Raji (cell line): ENCODE measurements around the gene TM7SF3.
A peak's percentile ranks its signal among the peaks of the same experiment; 100 is the strongest.

Experiments
- POLR2A ChIP-seq: IDR thresholded peaks from 2 replicates; pipeline ENCODE4 v1.6.1; 2011; ENCODE audit warnings: low read depth, low read length, control low read depth; ENCODE audit not compliant: insufficient read depth

Gene TM7SF3

DNA sequence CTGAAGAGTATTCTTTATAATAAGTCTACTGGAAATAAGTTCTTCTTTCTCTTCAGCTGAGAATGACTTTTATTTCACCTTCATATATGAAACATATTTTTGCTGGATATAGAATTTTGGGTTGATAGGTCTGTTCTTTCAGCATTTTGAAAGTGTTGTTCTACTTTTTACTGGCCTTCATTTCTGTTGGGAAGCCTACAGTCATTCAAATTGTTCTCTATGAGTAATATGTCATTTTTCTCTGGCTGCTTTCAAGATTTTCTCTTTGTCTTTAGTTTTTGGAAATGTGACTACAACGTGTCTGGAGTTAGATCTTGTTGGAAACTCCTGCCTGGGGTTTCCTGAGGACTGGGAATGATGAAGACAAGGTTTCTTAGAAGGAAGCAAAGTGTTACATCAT, 65.9 kb downstream of the TM7SF3 start:
- no peak for TF ChIP-seq POLR2A

DNA sequence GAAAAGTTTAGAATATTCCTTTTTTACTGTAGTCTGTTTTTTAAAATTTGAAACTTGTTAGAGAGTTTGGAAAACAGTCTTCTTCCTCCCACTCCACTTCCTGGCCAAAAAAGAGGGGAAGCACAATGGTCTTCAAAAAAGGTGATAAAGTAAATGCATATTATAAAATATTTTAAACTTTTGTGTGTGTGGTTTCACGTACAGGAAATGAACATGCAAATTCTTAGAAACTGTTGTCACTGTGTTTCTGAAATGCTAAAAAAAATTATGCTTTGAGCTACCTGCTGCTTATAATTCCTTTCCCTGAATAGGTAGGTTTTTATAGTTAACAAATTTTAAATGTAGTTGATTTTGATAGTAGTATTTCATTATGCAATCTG, 73.0 kb downstream of the TM7SF3 start:
- no peak for TF ChIP-seq POLR2A

DNA sequence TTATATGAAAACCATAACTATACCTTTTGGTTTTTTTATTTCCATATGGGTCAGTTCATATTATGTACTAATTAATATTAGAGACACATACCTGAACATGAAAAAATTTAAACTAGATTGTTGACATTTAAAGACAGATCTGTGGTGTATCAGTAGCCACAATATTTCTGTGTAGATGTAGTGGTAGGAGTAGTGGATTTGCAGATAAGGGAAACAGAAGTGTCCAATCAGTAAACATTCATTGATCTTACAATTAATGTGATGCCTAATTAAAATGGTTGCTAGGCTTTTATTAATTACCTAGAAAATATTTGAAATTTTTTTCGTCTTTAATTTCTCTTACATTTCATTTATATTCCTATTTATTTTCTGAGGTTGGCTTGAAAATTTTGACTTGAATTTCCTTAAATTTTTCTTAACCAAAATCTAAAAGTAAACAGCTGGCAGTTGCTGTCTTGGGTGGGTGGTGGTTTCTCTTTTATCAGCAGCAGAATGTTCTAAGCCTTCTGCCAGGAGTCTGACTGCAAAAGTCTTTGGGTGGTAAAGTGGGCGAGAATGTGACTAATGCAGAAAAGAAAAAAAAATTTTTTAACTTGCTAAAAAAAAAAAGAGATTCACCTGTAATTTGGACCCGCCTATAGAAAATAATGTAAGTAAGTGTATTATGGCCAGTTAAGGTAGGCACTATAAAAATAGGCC, 73.5 kb downstream of the TM7SF3 start:
- no peak for TF ChIP-seq POLR2A

DNA sequence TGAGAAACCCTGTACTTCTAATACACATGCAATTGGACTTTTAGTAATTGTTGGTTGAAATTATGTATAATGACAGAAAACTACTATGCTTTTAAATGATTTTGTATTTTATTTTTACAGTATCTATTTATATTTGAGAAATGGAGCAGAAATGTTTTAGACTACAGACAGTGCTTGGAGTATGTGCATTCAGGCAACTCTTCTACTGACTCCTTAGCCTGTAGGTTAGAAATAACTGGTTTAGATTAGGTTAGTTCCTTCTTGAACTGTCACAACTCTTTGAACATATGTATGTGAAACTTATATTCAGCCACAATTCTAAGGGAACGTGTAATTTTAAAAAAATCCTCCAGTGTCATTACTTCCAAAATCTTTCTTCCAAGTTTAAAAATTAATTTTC, 74.2 kb downstream of the TM7SF3 start:
- no peak for TF ChIP-seq POLR2A

DNA sequence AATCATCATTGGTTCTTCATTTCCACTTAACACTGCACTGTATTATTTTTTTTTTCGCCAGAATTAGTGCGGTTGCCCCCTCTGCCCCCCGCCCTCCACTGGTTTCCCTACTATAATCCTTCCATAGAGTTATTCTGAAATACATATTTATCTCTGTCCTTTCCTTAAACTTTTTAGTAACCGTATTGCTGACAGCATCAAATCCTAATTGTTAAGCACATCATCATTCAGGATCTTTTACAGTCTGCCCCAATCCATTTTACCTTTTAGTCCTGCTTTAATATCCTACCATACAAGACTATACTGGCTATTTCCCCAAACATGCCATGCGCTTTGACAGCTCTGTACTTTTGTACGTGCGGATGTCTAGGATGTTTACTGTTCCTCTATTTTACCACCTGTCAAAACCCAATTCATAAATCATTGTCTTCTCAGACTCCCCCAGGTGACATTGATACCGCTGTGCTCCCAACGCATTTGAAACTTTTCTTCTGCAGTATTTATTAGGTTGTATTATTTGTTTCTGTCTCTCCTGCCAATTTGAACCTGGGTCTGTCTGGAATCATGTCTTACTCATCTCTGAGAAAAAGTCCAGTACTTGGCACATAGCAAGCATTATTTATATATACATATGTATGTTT, 74.9 kb downstream of the TM7SF3 start:
- no peak for TF ChIP-seq POLR2A

DNA sequence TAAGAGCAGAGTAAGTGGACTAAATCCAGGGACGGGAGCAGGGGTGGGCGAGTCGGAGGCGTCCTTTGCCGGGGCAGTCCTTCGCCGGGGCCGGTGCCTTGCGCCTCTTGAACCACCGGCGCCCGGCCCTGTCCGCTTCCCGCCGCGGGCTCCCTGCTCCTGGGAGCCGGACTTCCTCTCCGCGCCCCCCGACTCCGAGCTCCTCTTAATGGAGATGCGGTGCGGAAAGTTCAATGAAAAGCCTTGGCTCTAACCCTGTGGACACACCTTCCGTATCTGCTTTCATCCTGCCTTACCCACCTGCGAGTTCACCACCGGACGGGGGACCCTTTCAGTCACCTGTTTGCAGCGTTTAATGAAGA, 75.5 kb downstream of the TM7SF3 start:
- TF ChIP-seq POLR2A, result no peak

DNA sequence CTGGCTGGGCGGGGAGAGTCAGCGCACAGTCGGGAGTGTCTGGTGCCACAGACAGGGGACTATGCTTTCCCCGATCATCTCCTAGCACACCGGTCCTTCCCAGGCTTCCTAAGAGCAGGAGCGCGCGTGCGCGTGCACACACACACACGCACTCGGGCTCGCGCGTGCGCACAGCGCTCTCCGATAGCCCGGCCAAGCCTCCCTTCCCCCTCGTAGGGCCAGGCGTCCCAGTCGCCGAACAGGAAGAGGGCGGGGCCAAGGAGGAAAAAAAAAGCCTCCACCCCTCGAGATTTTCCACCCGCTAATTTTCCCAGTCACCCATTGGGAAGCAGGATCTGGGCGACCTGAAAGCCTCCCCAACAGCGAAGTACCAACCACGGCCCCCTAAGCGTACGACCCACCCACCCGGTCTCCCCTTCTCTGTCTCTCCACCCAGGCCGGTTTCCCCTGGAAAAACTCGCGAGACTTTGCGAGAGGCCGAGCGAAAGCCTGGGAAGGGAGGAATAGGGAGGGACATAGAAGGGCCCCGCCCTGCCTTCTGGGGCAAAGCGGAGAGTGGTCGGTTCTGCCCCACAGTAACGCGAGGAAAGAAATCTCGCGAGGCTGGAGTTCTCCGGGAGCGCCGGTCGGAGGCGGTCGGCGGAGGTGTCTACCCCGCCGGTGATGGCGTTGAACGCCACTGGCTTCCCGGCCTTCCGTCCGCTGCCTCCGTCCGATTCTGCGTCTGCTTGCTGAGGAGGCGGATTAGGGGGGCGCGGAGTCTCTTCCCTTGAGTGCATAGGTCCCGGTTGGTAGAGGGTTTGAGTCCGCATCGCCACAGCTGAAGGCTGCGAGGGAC, 76.1 kb downstream of the TM7SF3 start, which contains the start of the genes FGFR1OP2 and INTS13:
FGFR1OP2 (plus strand) TSS at position 608 of the 838 bp plus-strand sequence. CDS start 15,689 bp downstream, outside the sequence.
INTS13 (minus strand) TSS at position 119 of the 838 bp plus-strand sequence. CDS start 1,178 bp downstream, outside the sequence.
- TF ChIP-seq POLR2A, result peak; percentile 89

DNA sequence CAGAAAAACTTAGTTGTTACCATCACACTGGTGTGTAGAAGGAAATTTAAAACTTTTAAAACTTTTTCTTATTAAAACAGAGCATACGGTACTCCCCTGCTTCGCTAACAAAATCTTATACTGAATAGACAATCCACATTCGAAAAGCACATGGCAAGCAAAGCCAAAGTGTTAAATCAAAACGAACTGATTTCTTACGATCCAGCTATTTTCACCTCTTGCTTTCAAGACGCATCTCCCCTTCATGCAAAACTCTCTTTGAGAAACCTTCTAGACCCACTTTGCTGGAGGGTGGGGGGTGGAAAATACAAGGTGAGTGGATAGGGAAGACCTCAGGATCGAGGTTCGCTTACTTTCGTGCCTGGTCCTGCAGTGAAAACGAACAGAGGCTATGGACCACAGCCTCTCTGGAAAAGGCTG, 76.7 kb downstream of the TM7SF3 start:
- TF ChIP-seq POLR2A, result no peak

DNA sequence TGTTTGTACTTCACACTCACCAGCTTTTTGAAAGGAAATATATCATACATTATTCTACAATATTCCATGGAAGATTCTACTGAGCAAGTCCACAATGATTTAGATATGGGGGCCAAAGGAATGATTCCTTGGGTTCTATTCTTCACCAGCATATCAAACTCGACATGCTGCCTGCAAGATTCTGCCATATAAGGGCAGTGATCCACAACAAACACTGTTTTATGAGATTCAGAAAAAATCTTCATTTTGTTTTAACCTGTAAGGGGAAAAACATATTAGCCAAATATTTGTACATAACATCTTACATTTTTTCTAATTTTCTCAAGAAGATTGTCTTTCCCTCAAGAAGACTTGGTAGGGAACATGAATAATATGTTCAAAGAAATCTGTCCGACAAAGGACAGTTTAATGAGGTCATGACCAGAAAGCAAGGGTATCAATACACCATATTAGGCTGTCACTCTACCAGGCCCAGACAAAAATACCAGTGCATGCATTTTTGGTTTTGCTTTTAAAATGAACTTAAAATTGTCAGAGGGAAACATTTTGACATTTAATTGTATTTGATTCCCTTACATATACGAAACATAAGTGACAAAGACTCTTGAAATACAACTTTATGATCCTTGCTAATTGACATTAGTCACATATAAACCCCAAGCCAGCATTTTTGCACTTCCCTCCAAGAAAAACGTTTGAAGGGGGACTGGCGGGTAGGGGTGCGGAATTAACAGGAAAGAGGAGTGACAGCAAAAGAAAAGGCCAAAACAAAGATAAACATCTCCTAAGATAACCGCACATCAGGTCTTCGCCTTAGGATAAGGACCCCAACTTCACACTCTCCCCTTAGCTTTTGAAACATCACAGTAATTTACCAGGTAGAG, 77.4 kb downstream of the TM7SF3 start:
- TF ChIP-seq POLR2A, result no peak

DNA sequence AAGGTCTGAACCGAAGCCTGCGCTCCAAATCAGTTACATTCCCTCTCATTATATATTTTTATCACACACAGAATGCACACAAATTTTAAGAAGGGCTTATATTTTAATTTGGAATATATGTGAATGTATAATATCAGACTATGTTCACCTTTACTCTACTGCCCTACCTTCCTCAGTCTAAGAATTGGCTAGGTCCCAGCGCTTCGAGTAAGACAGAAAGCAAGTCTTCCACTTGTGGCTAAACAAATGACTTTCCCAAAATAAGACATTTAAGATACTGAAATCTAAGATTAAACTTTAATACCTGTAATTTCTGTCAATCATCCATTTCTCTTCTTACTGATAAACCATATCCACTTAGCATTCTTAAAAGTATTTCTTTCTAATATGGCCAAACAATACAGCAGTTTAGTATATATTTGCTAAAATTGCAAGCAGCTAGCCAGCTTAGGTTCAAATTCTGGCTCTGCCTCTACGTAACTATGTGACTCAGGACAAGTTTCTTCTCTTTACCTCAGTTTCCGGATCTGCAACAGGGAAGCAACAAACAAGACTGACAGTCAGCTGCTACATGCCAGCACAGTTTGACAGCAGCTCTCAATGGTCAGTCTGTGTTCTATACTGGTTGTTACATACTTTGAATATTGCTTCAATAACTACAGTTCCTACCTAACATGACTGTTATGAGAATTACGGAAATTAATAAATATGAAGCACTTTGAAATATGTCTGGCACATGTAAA, 78.4 kb downstream of the TM7SF3 start:
- TF ChIP-seq POLR2A, result no peak

DNA sequence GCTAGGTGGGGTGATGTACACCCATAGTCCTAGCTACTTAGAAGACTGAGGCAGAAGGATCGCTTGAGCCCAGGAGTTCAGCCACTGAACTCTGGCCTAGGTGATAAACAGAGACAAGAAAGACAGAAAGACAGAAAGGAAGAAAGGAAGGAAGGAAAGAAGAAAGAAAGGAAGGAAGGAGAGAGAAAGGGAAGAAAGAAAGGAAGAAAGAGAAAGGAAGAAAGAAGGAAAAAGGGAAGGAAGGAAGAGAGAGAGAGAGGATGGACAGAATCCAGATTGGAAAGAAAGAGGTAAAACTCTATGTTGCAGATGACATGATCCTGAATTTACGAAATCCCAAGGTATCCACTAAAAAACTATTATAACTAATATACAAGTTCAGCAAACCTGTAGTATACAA, 84.6 kb downstream of the TM7SF3 start:
- TF ChIP-seq POLR2A, result no peak

DNA sequence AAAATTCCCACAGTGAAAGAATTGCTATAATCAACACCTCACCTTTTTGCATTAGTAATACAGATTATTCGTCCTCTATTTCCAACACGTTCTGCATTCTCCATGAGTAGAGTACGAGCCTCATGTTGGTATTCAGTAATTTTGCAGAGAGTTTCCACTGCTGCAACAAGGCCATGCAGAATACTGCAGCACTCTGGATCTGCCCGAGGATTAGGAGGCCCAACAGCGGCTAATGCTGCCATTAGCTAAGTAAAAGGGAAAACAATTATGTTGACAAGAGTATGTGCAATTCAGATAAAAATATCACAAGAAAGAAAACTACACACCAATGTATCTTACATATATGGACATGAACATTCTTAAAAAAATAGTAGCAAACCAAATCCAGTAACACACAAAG, 85.5 kb downstream of the TM7SF3 start:
- no peak for TF ChIP-seq POLR2A
